Measurements from ENCODE around the gene KIF13A.
A peak's percentile ranks its signal among the peaks of the same experiment; 100 is the strongest.

The KIF13A gene

GRCh38 chr6:17724341-17724740 is 263.1 kb downstream of the KIF13A start:
- DNase-seq (ENCODE audit: low read depth in 2 of 2) = no peak

- DNase-seq (ENCODE audit: low read depth in 2 of 2) = no peak
Observed at GRCh38 chr6:17721671-17722070, 265.8 kb downstream of the KIF13A start.

GRCh38 chr6:17719323-17720041 is 268.0 kb downstream of the KIF13A start:
- no peak for DNase-seq (ENCODE audit: low read depth in 2 of 2)

- no peak for DNase-seq (ENCODE audit: low read depth in 2 of 2)
Observed at GRCh38 chr6:17716221-17716620, 271.2 kb downstream of the KIF13A start.

GRCh38 chr6:17714879-17715851 is 272.3 kb downstream of the KIF13A start:
- DNase-seq (ENCODE audit: low read depth in 2 of 2) = peak in 1 of 2 experiments; percentile 15

- no peak for DNase-seq (ENCODE audit: low read depth in 2 of 2)
Observed at GRCh38 chr6:17714177-17714576, 273.3 kb downstream of the KIF13A start.

GRCh38 chr6:17712576-17712975 is 274.9 kb downstream of the KIF13A start:
- DNase-seq (ENCODE audit: low read depth in 2 of 2) = no peak

- no peak for DNase-seq (ENCODE audit: low read depth in 2 of 2)
Observed at GRCh38 chr6:17710331-17710730, 277.1 kb downstream of the KIF13A start.

GRCh38 chr6:17709476-17709875 is 278.0 kb downstream of the KIF13A start:
- DNase-seq (ENCODE audit: low read depth in 2 of 2) = no peak
